ENCODE results near the gene HAGH. TPM values are rescaled to one million over a fixed set of nuclear protein-coding genes. Genes with fewer than 3 reads are reported as not detected.

Gene HAGH
- total RNA-seq, 2 donors from 2014 or later: 99.8 to 183 TPM

DNA sequence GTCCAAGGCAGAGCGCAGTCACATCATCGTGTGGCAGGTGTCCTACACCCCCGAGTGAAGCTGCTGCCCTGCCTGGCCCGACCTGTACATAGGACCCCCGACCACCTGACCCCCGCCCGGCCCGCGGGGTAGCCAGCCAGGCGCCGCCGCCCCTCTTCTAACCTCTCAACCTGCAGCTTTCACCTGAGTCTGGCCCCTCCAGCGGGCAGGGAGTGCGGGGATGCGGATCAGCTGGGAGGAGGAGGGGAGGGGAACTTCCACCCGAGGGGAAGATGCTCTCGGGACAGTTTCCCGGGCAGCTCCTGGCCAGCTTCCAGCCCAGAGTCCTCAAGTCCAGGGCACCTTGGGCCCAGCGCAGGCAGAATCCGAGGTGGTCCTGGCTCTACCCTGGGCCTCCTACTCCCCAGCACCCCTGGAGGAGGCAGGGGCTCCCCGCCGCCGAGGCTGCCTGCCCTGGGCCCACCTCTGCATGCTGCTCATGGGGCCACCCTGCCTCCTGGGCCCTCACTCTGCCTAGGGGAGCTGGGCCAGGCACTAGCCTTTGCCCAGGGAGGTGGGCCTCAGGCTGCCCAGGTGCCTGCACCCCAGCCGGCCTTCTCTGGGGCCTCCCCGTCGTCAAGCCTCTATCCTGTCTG, 57.7 kb downstream of the HAGH start:
- Histone ChIP-seq H3K9me3 (no peaks in the 10 kb centered on the region), H3K27ac (no peak overlapping the region), H3K4me3 (no peak overlapping the region), H3K4me1 (ENCODE audit: control insufficient read depth in 1 of 2, low read depth in 2 of 2) (peaks cover 6 to 28% of the 10 kb centered on the region in 2 donors), H3K27me3 (replicated peaks; ENCODE audit: insufficient read depth) (no peaks in the 10 kb centered on the region), H3K36me3 (peaks cover 39% of the 10 kb centered on the region)
- no peak for DNase-seq (ENCODE audit: low spot score)
- TF ChIP-seq, protein P1, sequence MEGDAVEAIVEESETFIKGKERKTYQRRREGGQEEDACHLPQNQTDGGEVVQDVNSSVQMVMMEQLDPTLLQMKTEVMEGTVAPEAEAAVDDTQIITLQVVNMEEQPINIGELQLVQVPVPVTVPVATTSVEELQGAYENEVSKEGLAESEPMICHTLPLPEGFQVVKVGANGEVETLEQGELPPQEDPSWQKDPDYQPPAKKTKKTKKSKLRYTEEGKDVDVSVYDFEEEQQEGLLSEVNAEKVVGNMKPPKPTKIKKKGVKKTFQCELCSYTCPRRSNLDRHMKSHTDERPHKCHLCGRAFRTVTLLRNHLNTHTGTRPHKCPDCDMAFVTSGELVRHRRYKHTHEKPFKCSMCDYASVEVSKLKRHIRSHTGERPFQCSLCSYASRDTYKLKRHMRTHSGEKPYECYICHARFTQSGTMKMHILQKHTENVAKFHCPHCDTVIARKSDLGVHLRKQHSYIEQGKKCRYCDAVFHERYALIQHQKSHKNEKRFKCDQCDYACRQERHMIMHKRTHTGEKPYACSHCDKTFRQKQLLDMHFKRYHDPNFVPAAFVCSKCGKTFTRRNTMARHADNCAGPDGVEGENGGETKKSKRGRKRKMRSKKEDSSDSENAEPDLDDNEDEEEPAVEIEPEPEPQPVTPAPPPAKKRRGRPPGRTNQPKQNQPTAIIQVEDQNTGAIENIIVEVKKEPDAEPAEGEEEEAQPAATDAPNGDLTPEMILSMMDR (IDR thresholded peaks at IDR 0.05): no peak
- no peak for ATAC-seq (ENCODE audit: insufficient number of reproducible peaks, low FRiP score, low read depth)

DNA sequence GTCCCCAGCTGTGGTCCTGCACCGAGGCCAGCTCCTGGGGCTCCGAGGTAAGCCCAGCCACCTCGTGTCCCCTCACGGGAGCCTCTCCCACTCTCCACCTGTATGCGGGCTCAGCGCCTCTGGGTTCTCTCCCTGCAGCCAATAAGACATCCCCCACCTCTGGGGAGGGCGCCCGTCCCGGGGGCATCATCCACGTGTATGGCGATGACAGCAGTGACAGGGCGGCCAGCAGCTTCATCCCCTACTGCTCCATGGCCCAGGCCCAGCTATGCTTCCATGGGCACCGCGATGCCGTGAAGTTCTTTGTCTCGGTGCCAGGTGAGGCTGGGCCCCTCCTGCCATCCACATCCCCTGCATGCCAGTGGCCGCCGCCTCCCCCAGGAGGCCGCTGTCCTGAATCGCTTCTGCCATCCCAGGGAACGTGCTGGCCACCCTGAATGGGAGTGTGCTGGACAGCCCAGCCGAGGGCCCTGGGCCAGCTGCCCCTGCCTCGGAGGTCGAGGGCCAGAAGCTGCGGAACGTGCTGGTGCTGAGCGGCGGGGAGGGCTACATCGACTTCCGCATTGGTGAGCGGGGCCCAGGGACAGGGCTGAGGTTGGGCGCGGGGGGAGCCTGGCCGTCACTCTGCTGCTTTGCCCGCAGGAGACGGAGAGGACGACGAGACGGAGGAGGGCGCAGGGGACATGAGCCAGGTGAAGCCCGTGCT, 58.4 kb downstream of the HAGH start:
- Histone ChIP-seq H3K4me1 (ENCODE audit: control insufficient read depth in 1 of 2, low read depth in 2 of 2) (peaks cover 4 to 25% of the 10 kb centered on the region in 2 donors), H3K9me3 (no peaks in the 10 kb centered on the region), H3K4me3 (no peak overlapping the region), H3K27ac (no peak overlapping the region), H3K36me3 (peaks cover 42% of the 10 kb centered on the region), H3K27me3 (replicated peaks; ENCODE audit: insufficient read depth) (no peaks in the 10 kb centered on the region)
- TF ChIP-seq, protein P1 (IDR thresholded peaks at IDR 0.05): no peak
- ATAC-seq (ENCODE audit: insufficient number of reproducible peaks, low FRiP score, low read depth): no peak
- DNase-seq (ENCODE audit: low spot score): no peak

DNA sequence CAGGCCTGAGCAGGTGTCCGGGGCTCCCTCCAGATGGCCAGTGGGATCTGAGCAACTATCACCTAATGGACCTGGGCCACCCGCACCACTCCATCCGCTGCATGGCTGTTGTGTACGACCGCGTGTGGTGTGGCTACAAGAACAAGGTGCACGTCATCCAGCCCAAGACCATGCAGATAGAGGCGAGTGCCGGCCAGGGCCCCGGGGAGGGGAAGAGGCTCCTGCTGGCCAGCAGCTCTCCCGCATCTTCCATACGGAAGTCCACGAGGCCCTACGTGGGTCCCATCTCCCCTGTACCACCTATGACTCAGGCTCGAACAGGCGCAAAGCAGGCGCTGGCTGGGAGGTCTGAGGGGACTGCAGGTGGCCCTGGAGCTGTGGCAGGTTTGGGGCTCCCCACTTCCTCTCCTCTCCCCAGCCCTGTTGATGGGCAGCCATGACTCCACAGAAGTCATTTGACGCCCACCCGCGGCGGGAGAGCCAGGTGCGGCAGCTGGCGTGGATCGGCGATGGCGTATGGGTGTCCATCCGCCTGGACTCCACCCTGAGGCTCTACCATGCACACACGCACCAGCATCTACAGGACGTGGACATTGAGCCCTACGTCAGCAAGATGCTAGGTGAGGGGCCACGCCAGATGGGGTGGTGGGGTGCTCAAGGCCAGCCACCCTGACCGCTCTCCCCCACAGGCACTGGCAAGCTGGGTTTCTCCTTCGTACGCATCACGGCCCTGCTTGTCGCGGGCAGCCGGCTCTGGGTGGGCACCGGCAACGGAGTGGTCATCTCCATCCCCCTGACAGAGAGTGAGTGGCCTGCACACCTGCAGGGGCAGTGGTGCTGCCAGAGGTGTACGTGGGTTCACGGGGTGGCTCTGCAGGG, 59.3 kb downstream of the HAGH start:
- TF ChIP-seq, protein P1 (IDR thresholded peaks at IDR 0.05): no peak
- Histone ChIP-seq H3K9me3 (no peaks in the 10 kb centered on the region), H3K36me3 (peaks cover 51% of the 10 kb centered on the region), H3K27ac (no peak overlapping the region), H3K4me3 (no peak overlapping the region), H3K27me3 (replicated peaks; ENCODE audit: insufficient read depth) (no peaks in the 10 kb centered on the region), H3K4me1 (ENCODE audit: control insufficient read depth in 1 of 2, low read depth in 2 of 2) (peaks cover 4 to 25% of the 10 kb centered on the region in 2 donors)
- DNase-seq (ENCODE audit: low spot score) (no peak), ATAC-seq (ENCODE audit: insufficient number of reproducible peaks, low FRiP score, low read depth) (no peak)

DNA sequence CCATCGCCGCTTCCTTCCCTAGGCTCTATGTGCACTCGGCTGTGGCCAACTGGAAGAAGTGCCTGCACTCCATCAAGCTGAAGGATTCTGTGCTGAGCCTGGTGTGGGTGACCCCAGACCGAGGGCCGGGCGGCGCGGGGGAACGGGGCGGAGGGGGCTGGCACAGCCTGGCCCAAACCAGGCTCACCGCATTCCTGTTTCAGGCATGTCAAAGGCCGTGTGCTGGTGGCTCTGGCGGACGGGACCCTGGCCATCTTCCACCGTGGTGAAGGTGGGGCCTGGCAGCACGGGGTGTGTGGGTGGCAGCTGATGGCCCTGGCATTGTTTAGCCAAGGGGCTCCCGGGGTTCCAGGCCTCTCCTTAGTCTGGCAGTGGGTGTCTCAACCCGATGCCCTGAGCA, 59.9 kb downstream of the HAGH start:
- Histone ChIP-seq H3K9me3 (no peaks in the 10 kb centered on the region), H3K4me1 (ENCODE audit: control insufficient read depth in 1 of 2, low read depth in 2 of 2) (peaks cover 0 to 18% of the 10 kb centered on the region in 2 donors), H3K27me3 (replicated peaks; ENCODE audit: insufficient read depth) (no peaks in the 10 kb centered on the region), H3K4me3 (no peak overlapping the region), H3K36me3 (peaks cover 53% of the 10 kb centered on the region), H3K27ac (no peak overlapping the region)
- TF ChIP-seq, protein P1 (IDR thresholded peaks at IDR 0.05): no peak
- ATAC-seq (ENCODE audit: insufficient number of reproducible peaks, low FRiP score, low read depth): no peak
- no peak for DNase-seq (ENCODE audit: low spot score)

DNA sequence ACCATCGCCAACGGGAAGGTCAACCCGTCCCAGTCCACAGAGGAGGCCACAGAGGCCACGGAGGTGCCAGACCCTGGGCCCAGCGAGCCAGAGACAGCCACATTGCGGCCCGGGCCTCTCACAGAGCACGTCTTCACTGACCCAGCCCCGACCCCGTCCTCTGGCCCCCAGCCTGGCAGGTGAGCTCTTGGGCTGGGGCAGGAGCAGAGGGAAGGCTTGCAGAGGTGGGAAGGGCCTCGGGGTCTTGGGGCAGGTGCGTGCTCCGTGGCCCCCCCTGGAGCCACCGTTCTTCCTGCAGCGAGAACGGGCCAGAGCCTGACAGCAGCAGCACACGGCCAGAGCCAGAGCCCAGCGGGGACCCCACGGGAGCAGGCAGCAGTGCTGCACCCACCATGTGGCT, 60.4 kb downstream of the HAGH start:
- no peak overlapping the region for H3K27ac ChIP-seq
- H3K27me3 ChIP-seq (replicated peaks; ENCODE audit: insufficient read depth): no peaks in the 10 kb centered on the region
- H3K36me3 ChIP-seq: peaks cover 54% of the 10 kb centered on the region
- peaks cover 0 to 18% of the 10 kb centered on the region in 2 donors for H3K4me1 ChIP-seq (ENCODE audit: control insufficient read depth in 1 of 2, low read depth in 2 of 2)
- TF ChIP-seq, protein P1 (IDR thresholded peaks at IDR 0.05): no peak
- H3K9me3 ChIP-seq: no peaks in the 10 kb centered on the region
- DNase-seq (ENCODE audit: low spot score) (no peak), ATAC-seq (ENCODE audit: insufficient number of reproducible peaks, low FRiP score, low read depth) (no peak)
- H3K4me3 ChIP-seq: no peak overlapping the region

Data from thoracic aorta (tissue), 2 donors.